ENCODE results near the gene RASIP1. TPM values are rescaled to one million over a fixed set of nuclear protein-coding genes. Genes with fewer than 3 reads are reported as not detected.
"Not testable (repeated sequence)": the region's sequence is repeated elsewhere in the genome, so short reads cannot be mapped to it uniquely, and the experiment has no call there.

The RASIP1 gene
- total RNA-seq, 4 donors from 2014 or later: 11.3 to 60.8 (median 32.4) TPM

- TF ChIP-seq, protein P1, sequence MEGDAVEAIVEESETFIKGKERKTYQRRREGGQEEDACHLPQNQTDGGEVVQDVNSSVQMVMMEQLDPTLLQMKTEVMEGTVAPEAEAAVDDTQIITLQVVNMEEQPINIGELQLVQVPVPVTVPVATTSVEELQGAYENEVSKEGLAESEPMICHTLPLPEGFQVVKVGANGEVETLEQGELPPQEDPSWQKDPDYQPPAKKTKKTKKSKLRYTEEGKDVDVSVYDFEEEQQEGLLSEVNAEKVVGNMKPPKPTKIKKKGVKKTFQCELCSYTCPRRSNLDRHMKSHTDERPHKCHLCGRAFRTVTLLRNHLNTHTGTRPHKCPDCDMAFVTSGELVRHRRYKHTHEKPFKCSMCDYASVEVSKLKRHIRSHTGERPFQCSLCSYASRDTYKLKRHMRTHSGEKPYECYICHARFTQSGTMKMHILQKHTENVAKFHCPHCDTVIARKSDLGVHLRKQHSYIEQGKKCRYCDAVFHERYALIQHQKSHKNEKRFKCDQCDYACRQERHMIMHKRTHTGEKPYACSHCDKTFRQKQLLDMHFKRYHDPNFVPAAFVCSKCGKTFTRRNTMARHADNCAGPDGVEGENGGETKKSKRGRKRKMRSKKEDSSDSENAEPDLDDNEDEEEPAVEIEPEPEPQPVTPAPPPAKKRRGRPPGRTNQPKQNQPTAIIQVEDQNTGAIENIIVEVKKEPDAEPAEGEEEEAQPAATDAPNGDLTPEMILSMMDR (IDR thresholded peaks at IDR 0.05): no peak
- no peak for ATAC-seq (ENCODE audit: low FRiP score)
- DNase-seq (ENCODE audit: low spot score): no peak
Observed at GRCh38 chr19:48777139-48777538, 36.7 kb upstream of the RASIP1 start.

- DNase-seq (ENCODE audit: low spot score): no peak
- TF ChIP-seq, protein P1 (IDR thresholded peaks at IDR 0.05): no peak
- no peak for ATAC-seq (ENCODE audit: low FRiP score)
Observed at GRCh38 chr19:48772503-48772953, 32.1 kb upstream of the RASIP1 start.

- TF ChIP-seq, protein P1 (IDR thresholded peaks at IDR 0.05): no peak
Observed at GRCh38 chr19:48770734-48771472, 30.5 kb upstream of the RASIP1 start.

GRCh38 chr19:48770266-48770665, 29.9 kb upstream of the RASIP1 start:
- no peak for DNase-seq (ENCODE audit: low spot score)
- ATAC-seq (ENCODE audit: low FRiP score): no peak
- TF ChIP-seq, protein P1 (IDR thresholded peaks at IDR 0.05): no peak

More at GRCh38 chr19:48770734-48771472, 30.5 kb upstream of the RASIP1 start:
- DNase-seq (ENCODE audit: low spot score) (no peak), ATAC-seq (ENCODE audit: low FRiP score) (no peak)

DNA sequence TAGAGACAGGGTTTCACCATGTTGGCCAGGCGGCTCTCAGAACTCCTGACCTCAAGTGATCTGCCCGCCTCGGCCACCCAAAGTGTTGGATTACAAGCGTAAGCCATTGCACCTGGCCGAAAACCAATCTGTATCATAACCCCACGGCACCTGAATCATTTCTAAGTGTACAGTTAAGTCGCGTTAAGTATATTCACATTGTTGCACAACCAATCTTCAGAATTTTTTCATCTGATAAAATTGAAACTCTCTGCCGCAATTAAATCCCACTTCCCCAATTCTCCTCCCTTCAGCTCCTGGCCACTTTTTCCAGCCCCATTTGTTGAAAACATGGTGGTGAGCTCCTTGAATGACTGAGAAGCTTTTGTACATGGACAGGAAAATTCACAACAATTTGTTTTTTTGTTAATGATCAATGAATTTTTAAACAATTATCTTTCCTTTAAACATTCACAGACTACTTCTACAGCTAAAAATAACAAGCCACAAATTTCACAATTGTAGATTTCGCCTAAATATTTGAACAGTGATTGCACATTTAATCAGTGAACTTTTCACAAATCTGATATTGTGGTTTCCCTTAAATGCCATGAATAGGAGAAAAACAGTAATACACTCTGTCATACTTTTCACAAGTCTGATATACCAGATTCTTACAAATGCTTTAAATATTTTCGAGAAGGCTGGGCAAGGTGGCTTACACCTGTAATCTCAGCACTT, 28.7 kb upstream of the RASIP1 start:
- DNase-seq (ENCODE audit: low spot score): no peak
- TF ChIP-seq, protein P1 (IDR thresholded peaks at IDR 0.05): no peak
- no peak for ATAC-seq (ENCODE audit: low FRiP score)

- DNase-seq (ENCODE audit: low spot score); ATAC-seq (ENCODE audit: low FRiP score): not testable (repeated sequence)
Observed at GRCh38 chr19:48768171-48768753, 27.9 kb upstream of the RASIP1 start.

DNA sequence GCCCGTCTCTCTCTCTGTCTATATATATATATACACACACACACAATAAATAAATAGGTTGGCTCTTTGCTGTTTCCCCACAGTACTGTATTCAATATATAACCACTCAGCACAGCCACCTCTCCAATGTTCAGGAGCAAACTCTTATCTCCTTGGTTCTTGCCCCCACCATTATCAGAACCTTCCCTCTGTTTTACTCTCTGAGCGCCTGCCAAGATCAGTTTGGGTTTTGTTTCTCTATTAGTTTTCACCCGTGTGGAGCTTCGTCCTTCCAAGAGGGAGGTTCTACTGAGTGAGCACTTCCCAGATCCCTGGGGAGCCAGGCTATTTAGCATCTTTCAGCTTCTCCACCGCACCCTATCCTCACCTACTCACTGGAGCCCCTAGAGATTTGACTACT, 25.4 kb upstream of the RASIP1 start:
- DNase-seq (ENCODE audit: low spot score); ATAC-seq (ENCODE audit: low FRiP score): not testable (repeated sequence)
